DOHH2 (cell line): ENCODE measurements around the gene ZNF324B.

Experiments
- H3F3A ChIP-seq: fragments of 200-600 bp; sonication (generic), shearing (Covaris generic); 2 replicates; pipeline ENCODE4 v1.6.0; 2016; ENCODE audit warnings: antibody characterized with exemption, mild to moderate bottlenecking; ENCODE audit not compliant: control insufficient read depth, insufficient read depth
- H3K27ac ChIP-seq: fragments of 200-600 bp; sonication (generic); 2 replicates; pipeline ENCODE4 v1.5.1; 2014; ENCODE audit warnings: low read depth, mild to moderate bottlenecking, low read length, moderate library complexity
- H3K27me3 ChIP-seq: fragments of 200-600 bp; sonication (generic); 2 replicates; pipeline ENCODE4 v1.6.1; 2014; ENCODE audit warnings: mild to moderate bottlenecking, low read length, mixed read lengths; ENCODE audit not compliant: control insufficient read depth
- H3K36me3 ChIP-seq: fragments of 200-600 bp; sonication (generic); 2 replicates; pipeline ENCODE4 v1.6.1; 2014; ENCODE audit warnings: mild to moderate bottlenecking, low read length, moderate library complexity, mixed read lengths; ENCODE audit not compliant: control insufficient read depth
- H3K4me1 ChIP-seq: fragments of 200-600 bp; sonication (generic); 2 replicates; pipeline ENCODE4 v1.6.1; 2014; ENCODE audit warnings: mild to moderate bottlenecking, low read length, mixed read lengths; ENCODE audit not compliant: control insufficient read depth
- H3K4me2 ChIP-seq: fragments of 200-600 bp; sonication (generic); 2 replicates; pipeline ENCODE4 v1.6.0; 2014; ENCODE audit warnings: mild to moderate bottlenecking, low read length, moderate library complexity
- H3K4me3 ChIP-seq: fragments of 200-600 bp; sonication (generic); 2 replicates; pipeline ENCODE4 v1.5.1; 2014; ENCODE audit warnings: mild to moderate bottlenecking, low read length, mixed read lengths
- H3K79me2 ChIP-seq: fragments of 200-600 bp; sonication (generic); 2 replicates; pipeline ENCODE4 v1.6.1; 2014; ENCODE audit warnings: mild to moderate bottlenecking, low read length, mixed read lengths; ENCODE audit not compliant: control insufficient read depth
- H3K9me2 ChIP-seq: fragments of 200-600 bp; sonication (generic); replicated peaks from 2 replicates; pipeline ENCODE4 v1.6.1; 2014; ENCODE audit warnings: mild to moderate bottlenecking, low read length, mixed read lengths; ENCODE audit not compliant: control insufficient read depth
- H3K9me3 ChIP-seq: fragments of 200-600 bp; sonication (generic); 2 replicates; pipeline ENCODE4 v1.6.1; 2014; ENCODE audit warnings: antibody characterized with exemption, low read length, mixed read lengths; ENCODE audit not compliant: control insufficient read depth, insufficient read depth
- H4K20me1 ChIP-seq: fragments of 200-600 bp; sonication (generic); 2 replicates; pipeline ENCODE4 v1.6.0; 2014; ENCODE audit warnings: low read depth, mild to moderate bottlenecking, antibody characterized with exemption, low read length, moderate library complexity; ENCODE audit not compliant: control insufficient read depth, insufficient read depth
- CTCF ChIP-seq: fragments of 200-600 bp; sonication (generic); IDR thresholded peaks from one replicate; pipeline ENCODE4 v1.5.1; 2014; ENCODE audit warnings: antibody characterized with exemption, mild to moderate bottlenecking, low read depth, low read length; ENCODE audit not compliant: poor library complexity, severe bottlenecking
- EZH2phosphoT487 ChIP-seq: fragments of 200-600 bp; sonication (generic); IDR thresholded peaks from 2 replicates; pipeline ENCODE4 v1.6.1; 2017; ENCODE audit warnings: borderline replicate concordance, mild to moderate bottlenecking, antibody characterized with exemption, low read length, moderate library complexity, mixed read lengths

The ZNF324B gene

DNA sequence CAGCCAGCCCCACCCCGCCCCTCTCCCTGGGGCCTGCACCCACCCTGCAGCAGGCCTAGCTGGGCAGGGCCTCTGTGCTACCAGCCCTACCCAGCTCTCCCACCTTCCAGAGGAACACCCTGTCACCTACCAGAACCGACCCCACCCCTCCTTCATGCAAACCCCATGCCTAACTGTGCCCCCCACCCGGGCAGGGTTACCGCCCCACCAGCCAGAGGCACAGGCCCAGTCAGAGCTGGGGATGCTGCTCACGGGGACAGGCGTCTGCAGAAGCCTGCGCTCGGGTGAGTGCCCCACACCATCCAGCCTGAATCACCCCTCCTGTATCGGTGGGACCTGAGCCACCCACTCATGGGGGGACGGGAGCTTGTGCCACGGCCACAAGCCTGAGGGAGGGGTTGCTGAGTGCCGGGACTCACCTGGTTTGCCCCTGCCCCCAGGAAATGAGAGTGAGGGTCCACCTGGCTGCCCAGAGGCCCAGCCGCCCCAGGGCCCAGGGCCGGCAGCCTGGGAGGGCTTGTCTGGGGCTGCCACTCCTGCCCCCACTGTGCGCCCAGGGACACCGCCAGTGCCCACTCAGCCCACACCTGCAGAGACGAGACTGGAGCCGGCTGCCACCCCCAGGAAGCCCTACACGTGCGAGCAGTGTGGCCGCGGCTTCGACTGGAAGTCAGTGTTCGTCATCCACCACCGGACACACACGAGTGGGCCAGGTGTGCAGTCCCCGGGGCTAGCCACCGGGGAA is 28.5 kb downstream of the ZNF324B start:
- no peaks in the 10 kb centered on the region for H3K9me2 ChIP-seq
- no peaks in the 10 kb centered on the region for H3K36me3 ChIP-seq
- H3K27me3 ChIP-seq = no peaks in the 10 kb centered on the region
- no peaks in the 10 kb centered on the region for H3K9me3 ChIP-seq
- no peaks in the 10 kb centered on the region for H3K79me2 ChIP-seq
- no peak for TF ChIP-seq CTCF
- H3K4me1 ChIP-seq = peaks cover 17% of the 10 kb centered on the region
- H4K20me1 ChIP-seq = no peaks in the 10 kb centered on the region; the same call in 1 of the 2 replicates
- no peak overlapping the region for H3K27ac ChIP-seq
- H3K4me2 ChIP-seq = no peak overlapping the region
- H3K4me3 ChIP-seq = no peak overlapping the region
- peaks cover 6% of the 10 kb centered on the region; the same call in 1 of the 2 replicates for H3F3A ChIP-seq

GRCh38 chr19:58480481-58480830 is 29.0 kb downstream of the ZNF324B start:
- no peaks in the 10 kb centered on the region for H3K36me3 ChIP-seq
- no peak overlapping the region for H3K4me2 ChIP-seq
- no peak overlapping the region for H3K27ac ChIP-seq
- no peaks in the 10 kb centered on the region for H3K27me3 ChIP-seq
- H3F3A ChIP-seq = 0 out of 2 replicates have a peak, but pooled peaks cover under 1% of the 10 kb centered on the region
- no peaks in the 10 kb centered on the region for H3K79me2 ChIP-seq
- peaks cover 12% of the 10 kb centered on the region for H3K4me1 ChIP-seq
- TF ChIP-seq CTCF = no peak
- TF ChIP-seq EZH2phosphoT487 = no peak
- no peaks in the 10 kb centered on the region for H3K9me2 ChIP-seq
- H3K4me3 ChIP-seq = no peak overlapping the region
- no peaks in the 10 kb centered on the region for H3K9me3 ChIP-seq
- no peaks in the 10 kb centered on the region for H4K20me1 ChIP-seq

- no peaks in the 10 kb centered on the region for H3K9me3 ChIP-seq
- no peaks in the 10 kb centered on the region for H3K9me2 ChIP-seq
- no peaks in the 10 kb centered on the region for H4K20me1 ChIP-seq
- no peaks in the 10 kb centered on the region for H3F3A ChIP-seq
- H3K4me1 ChIP-seq = peaks cover 11% of the 10 kb centered on the region
- H3K4me3 ChIP-seq = no peak overlapping the region
- H3K4me2 ChIP-seq = no peak overlapping the region
- no peak for TF ChIP-seq EZH2phosphoT487
- TF ChIP-seq CTCF = no peak
- H3K36me3 ChIP-seq = no peaks in the 10 kb centered on the region
- H3K27ac ChIP-seq = no peak overlapping the region
- H3K79me2 ChIP-seq = no peaks in the 10 kb centered on the region
- no peaks in the 10 kb centered on the region for H3K27me3 ChIP-seq
These were observed 29.4 kb downstream of the ZNF324B start for GRCh38 chr19:58480831-58481230.
